HEK293 (cell line): ENCODE data around the gene DPM1.

ENCODE experiments used
- GFI1B ChIP-seq: fragments of 450-650 bp; formaldehyde crosslinking; IDR thresholded peaks from 2 replicates; pipeline ENCODE4 v1.5.1; 2016; ENCODE audit warnings: missing biosample characterization, missing genetic modification characterization
- MYNN ChIP-seq: fragments of 450-650 bp; formaldehyde crosslinking; IDR thresholded peaks from 2 replicates; pipeline ENCODE4 v1.5.1; 2016; ENCODE audit warnings: missing biosample characterization, missing genetic modification characterization, borderline replicate concordance
- RBAK ChIP-seq: fragments of 450-650 bp; formaldehyde crosslinking; IDR thresholded peaks from 2 replicates; pipeline ENCODE4 v1.5.1; 2016; ENCODE audit warnings: missing biosample characterization, missing genetic modification characterization
- SP3 ChIP-seq: fragments of 450-650 bp; formaldehyde crosslinking; IDR thresholded peaks from 2 replicates; pipeline ENCODE4 v1.5.1; 2016; ENCODE audit warnings: missing biosample characterization, missing genetic modification characterization
- ZBTB21 ChIP-seq: fragments of 450-650 bp; formaldehyde crosslinking; IDR thresholded peaks from 2 replicates; pipeline ENCODE4 v1.5.1; 2017; ENCODE audit warnings: missing biosample characterization, missing genetic modification characterization
- ZFP3 ChIP-seq: fragments of 450-650 bp; formaldehyde crosslinking; IDR thresholded peaks from 2 replicates; pipeline ENCODE4 v1.5.1; 2016; ENCODE audit warnings: low read depth, missing biosample characterization, missing genetic modification characterization
- ZNF133 ChIP-seq: fragments of 450-650 bp; formaldehyde crosslinking; IDR thresholded peaks from 2 replicates; pipeline ENCODE4 v1.5.1; 2016; ENCODE audit warnings: missing biosample characterization, missing genetic modification characterization
- ZNF138 ChIP-seq: fragments of 450-650 bp; formaldehyde crosslinking; IDR thresholded peaks from 2 replicates; pipeline ENCODE4 v1.5.1; 2016; ENCODE audit warnings: missing biosample characterization, missing genetic modification characterization, borderline replicate concordance
- ZNF140 ChIP-seq: fragments of 450-650 bp; formaldehyde crosslinking; IDR thresholded peaks from 2 replicates; pipeline ENCODE4 v1.5.1; 2016; ENCODE audit warnings: missing biosample characterization, missing genetic modification characterization
- ZNF16 ChIP-seq: fragments of 450-650 bp; formaldehyde crosslinking; IDR thresholded peaks from 2 replicates; pipeline ENCODE4 v1.5.1; 2016; ENCODE audit warnings: low read depth, missing biosample characterization, missing genetic modification characterization
- ZNF175 ChIP-seq: fragments of 450-650 bp; formaldehyde crosslinking; IDR thresholded peaks from 2 replicates; pipeline ENCODE4 v1.5.1; 2016; ENCODE audit warnings: missing biosample characterization, missing genetic modification characterization
- ZNF19 ChIP-seq: fragments of 450-650 bp; formaldehyde crosslinking; IDR thresholded peaks from 2 replicates; pipeline ENCODE4; 2016; ENCODE audit warnings: missing biosample characterization, missing genetic modification characterization, low read depth
- ZNF23 ChIP-seq: fragments of 450-650 bp; formaldehyde crosslinking; IDR thresholded peaks from 2 replicates; pipeline ENCODE4 v1.5.1; 2016; ENCODE audit warnings: missing biosample characterization, missing genetic modification characterization, borderline replicate concordance
- ZNF302 ChIP-seq: fragments of 450-650 bp; formaldehyde crosslinking; IDR thresholded peaks from 2 replicates; pipeline ENCODE4 v1.5.1; 2016; ENCODE audit warnings: missing biosample characterization, missing genetic modification characterization, low read depth
- ZNF48 ChIP-seq: fragments of 450-650 bp; formaldehyde crosslinking; IDR thresholded peaks from 2 replicates; pipeline ENCODE4 v1.5.1; 2016; ENCODE audit warnings: missing biosample characterization, missing genetic modification characterization
- ZNF501 ChIP-seq: fragments of 450-650 bp; formaldehyde crosslinking; IDR thresholded peaks from 2 replicates; pipeline ENCODE4 v1.5.1; 2016; ENCODE audit warnings: missing biosample characterization, missing genetic modification characterization
- ZNF529 ChIP-seq: fragments of 450-650 bp; formaldehyde crosslinking; IDR thresholded peaks from 2 replicates; pipeline ENCODE4 v1.5.1; 2017; ENCODE audit warnings: missing genetic modification characterization, missing biosample characterization; ENCODE audit not compliant: insufficient replicate concordance
- ZNF555 ChIP-seq: fragments of 450-650 bp; formaldehyde crosslinking; conservative IDR thresholded peaks from 2 replicates; pipeline ENCODE4 v1.5.1; 2017; ENCODE audit warnings: missing biosample characterization, mild to moderate bottlenecking, missing genetic modification characterization, inconsistent platforms
- ZNF623 ChIP-seq: fragments of 450-650 bp; formaldehyde crosslinking; IDR thresholded peaks from 2 replicates; pipeline ENCODE4 v1.5.1; 2016; ENCODE audit warnings: missing biosample characterization, missing genetic modification characterization
- ZNF664 ChIP-seq: fragments of 450-650 bp; formaldehyde crosslinking; IDR thresholded peaks from 2 replicates; pipeline ENCODE4 v1.5.1; 2016; ENCODE audit warnings: missing biosample characterization, missing genetic modification characterization
- ZNF677 ChIP-seq: fragments of 450-650 bp; IDR thresholded peaks from 2 replicates; pipeline ENCODE4 v1.5.0; 2018; ENCODE audit warnings: missing biosample characterization, mild to moderate bottlenecking, missing genetic modification characterization, moderate library complexity
- ZNF707 ChIP-seq: fragments of 450-650 bp; formaldehyde crosslinking; IDR thresholded peaks from 2 replicates; pipeline ENCODE4 v1.5.1; 2016; ENCODE audit warnings: missing biosample characterization, missing genetic modification characterization
- ZNF747 ChIP-seq: fragments of 450-650 bp; formaldehyde crosslinking; IDR thresholded peaks from 2 replicates; pipeline ENCODE4 v1.5.1; 2016; ENCODE audit warnings: missing biosample characterization, missing genetic modification characterization
- ZNF792 ChIP-seq: fragments of 450-650 bp; formaldehyde crosslinking; IDR thresholded peaks from 2 replicates; pipeline ENCODE4 v1.5.1; 2016; ENCODE audit warnings: missing biosample characterization, missing genetic modification characterization
- TF ChIP-seq, protein P1 (sequence below): fragments of 450-650 bp; formaldehyde crosslinking; IDR thresholded peaks from 2 replicates; pipeline ENCODE4 v1.5.1; 2016; ENCODE audit warnings: missing biosample characterization, missing genetic modification characterization
- TF ChIP-seq, protein P2 (sequence below): fragments of 450-650 bp; formaldehyde crosslinking; conservative IDR thresholded peaks from 2 replicates; pipeline ENCODE4 v1.5.1; 2016; ENCODE audit warnings: low read depth, missing biosample characterization, missing genetic modification characterization
- TF ChIP-seq, protein P3 (sequence below): sonication (generic); formaldehyde crosslinking; IDR thresholded peaks from 2 replicates; pipeline ENCODE4 v1.8.1; 2022; ENCODE audit warnings: mild to moderate bottlenecking, moderate library complexity, missing genetic modification reagents
- TF ChIP-seq, protein P4 (sequence below): fragments of 450-650 bp; formaldehyde crosslinking; IDR thresholded peaks from 2 replicates; pipeline ENCODE4 v1.5.1; 2017; ENCODE audit warnings: missing biosample characterization, mild to moderate bottlenecking, missing genetic modification characterization, moderate library complexity

The DPM1 gene

DNA sequence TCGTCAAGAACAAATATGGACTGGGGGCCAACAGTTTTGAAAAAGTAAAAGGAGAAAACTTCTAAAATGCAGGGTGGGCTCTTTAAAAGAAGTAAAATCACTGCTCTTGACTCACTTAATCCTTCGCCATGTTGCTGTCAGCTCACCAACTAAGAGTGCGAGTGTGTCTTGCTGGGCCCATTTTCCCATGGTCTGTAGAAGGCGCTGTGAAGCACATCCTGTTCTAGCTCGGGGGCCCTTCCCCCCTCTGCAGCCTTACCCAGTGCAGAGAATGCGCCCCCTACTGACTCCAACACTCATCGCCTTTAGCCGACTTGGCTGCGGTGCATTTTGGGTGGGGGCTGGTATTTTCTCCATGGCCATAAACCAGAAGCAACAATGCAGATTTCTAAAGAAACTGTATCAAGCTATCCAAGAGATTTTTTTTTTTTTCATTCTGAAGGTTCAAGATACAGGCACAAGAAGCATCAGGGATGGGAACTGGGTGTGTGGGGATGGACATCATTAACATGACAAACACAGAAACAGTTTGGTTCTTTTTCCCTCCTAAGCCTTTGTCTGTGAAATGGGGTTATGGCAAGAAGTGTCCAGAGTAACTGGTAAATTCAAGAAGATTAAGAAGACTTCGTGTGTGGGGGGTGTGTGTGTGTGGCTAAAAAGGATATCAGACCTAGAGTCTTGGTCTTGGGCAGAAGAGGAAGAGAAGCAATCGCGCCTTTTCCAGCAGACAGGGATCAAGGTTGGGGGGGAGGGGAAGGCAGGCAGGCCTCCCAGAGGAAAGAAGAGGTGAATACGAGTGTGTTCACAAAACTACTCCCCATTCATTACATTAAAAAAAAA lies 28.8 kb downstream of the DPM1 start (continued):
- TF ChIP-seq, protein P1, sequence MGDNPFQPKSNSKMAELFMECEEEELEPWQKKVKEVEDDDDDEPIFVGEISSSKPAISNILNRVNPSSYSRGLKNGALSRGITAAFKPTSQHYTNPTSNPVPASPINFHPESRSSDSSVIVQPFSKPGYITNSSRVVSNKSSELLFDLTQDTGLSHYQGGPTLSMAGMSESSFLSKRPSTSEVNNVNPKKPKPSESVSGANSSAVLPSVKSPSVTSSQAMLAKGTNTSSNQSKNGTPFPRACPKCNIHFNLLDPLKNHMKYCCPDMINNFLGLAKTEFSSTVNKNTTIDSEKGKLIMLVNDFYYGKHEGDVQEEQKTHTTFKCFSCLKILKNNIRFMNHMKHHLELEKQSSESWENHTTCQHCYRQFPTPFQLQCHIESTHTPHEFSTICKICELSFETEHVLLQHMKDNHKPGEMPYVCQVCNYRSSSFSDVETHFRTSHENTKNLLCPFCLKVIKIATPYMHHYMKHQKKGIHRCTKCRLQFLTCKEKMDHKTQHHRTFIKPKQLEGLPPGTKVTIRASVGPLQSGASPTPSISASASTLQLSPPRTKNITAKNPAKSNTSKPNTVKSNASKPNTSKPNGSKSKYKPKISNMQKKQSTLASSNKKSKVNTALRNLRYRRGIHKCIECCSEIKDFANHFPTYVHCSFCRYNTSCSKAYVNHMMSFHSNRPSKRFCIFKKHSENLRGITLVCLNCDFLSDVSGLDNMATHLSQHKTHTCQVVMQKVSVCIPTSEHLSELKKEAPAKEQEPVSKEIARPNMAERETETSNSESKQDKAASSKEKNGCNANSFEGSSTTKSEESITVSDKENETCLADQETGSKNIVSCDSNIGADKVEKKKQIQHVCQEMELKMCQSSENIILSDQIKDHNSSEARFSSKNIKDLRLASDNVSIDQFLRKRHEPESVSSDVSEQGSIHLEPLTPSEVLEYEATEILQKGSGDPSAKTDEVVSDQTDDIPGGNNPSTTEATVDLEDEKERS (tag by site-specific recombination) = peak; percentile 34; the same call in 1 of the 2 replicates
- TF ChIP-seq ZNF175 (tag by site-specific recombination) = no peak
- TF ChIP-seq ZNF23 = no peak
- TF ChIP-seq SP3 (tag by site-specific recombination) = peak; percentile 31; the same call in 1 of the 2 replicates
- TF ChIP-seq ZNF16 (tag by site-specific recombination) = no peak
- TF ChIP-seq RBAK (tag by site-specific recombination) = no peak
- TF ChIP-seq ZNF792 (tag by site-specific recombination) = no peak
- no peak for TF ChIP-seq ZNF747 (tag by site-specific recombination)
- no peak for TF ChIP-seq ZNF302
- TF ChIP-seq ZFP3 (tag by site-specific recombination) = no peak
- no peak for TF ChIP-seq ZNF138 (tag by site-specific recombination)
- TF ChIP-seq ZNF623 (tag by site-specific recombination) = 0 out of 2 replicates have a peak, but pooled peaks have one; percentile 14
- TF ChIP-seq, protein P2, sequence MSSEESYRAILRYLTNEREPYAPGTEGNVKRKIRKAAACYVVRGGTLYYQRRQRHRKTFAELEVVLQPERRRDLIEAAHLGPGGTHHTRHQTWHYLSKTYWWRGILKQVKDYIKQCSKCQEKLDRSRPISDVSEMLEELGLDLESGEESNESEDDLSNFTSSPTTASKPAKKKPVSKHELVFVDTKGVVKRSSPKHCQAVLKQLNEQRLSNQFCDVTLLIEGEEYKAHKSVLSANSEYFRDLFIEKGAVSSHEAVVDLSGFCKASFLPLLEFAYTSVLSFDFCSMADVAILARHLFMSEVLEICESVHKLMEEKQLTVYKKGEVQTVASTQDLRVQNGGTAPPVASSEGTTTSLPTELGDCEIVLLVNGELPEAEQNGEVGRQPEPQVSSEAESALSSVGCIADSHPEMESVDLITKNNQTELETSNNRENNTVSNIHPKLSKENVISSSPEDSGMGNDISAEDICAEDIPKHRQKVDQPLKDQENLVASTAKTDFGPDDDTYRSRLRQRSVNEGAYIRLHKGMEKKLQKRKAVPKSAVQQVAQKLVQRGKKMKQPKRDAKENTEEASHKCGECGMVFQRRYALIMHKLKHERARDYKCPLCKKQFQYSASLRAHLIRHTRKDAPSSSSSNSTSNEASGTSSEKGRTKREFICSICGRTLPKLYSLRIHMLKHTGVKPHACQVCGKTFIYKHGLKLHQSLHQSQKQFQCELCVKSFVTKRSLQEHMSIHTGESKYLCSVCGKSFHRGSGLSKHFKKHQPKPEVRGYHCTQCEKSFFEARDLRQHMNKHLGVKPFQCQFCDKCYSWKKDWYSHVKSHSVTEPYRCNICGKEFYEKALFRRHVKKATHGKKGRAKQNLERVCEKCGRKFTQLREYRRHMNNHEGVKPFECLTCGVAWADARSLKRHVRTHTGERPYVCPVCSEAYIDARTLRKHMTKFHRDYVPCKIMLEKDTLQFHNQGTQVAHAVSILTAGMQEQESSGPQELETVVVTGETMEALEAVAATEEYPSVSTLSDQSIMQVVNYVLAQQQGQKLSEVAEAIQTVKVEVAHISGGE (tag by site-specific recombination) = peak; percentile 15; the same call in 1 of the 2 replicates
- no peak for TF ChIP-seq ZNF529 (tag by site-specific recombination)
- TF ChIP-seq ZNF140 (tag by site-specific recombination) = no peak
- TF ChIP-seq ZNF555 (tag by site-specific recombination) = no peak
- TF ChIP-seq ZNF48 (tag by site-specific recombination) = no peak
- TF ChIP-seq MYNN (tag by site-specific recombination) = no peak
- TF ChIP-seq, protein P3, sequence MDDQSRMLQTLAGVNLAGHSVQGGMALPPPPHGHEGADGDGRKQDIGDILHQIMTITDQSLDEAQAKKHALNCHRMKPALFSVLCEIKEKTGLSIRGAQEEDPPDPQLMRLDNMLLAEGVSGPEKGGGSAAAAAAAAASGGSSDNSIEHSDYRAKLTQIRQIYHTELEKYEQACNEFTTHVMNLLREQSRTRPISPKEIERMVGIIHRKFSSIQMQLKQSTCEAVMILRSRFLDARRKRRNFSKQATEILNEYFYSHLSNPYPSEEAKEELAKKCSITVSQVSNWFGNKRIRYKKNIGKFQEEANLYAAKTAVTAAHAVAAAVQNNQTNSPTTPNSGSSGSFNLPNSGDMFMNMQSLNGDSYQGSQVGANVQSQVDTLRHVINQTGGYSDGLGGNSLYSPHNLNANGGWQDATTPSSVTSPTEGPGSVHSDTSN (CRISPR knock-in tag) = no peak
- TF ChIP-seq ZNF133 = no peak
- TF ChIP-seq GFI1B (tag by site-specific recombination) = peak; percentile 39
- TF ChIP-seq ZNF19 = no peak
- TF ChIP-seq ZBTB21 (tag by site-specific recombination) = no peak
- peak; percentile 56; the same call in 1 of the 2 replicates for TF ChIP-seq ZNF501 (tag by site-specific recombination)
- 0 out of 2 replicates have a peak, but pooled peaks have one; percentile 19 for TF ChIP-seq ZNF664
- TF ChIP-seq ZNF677 (tag by site-specific recombination) = no peak
- TF ChIP-seq, protein P4, sequence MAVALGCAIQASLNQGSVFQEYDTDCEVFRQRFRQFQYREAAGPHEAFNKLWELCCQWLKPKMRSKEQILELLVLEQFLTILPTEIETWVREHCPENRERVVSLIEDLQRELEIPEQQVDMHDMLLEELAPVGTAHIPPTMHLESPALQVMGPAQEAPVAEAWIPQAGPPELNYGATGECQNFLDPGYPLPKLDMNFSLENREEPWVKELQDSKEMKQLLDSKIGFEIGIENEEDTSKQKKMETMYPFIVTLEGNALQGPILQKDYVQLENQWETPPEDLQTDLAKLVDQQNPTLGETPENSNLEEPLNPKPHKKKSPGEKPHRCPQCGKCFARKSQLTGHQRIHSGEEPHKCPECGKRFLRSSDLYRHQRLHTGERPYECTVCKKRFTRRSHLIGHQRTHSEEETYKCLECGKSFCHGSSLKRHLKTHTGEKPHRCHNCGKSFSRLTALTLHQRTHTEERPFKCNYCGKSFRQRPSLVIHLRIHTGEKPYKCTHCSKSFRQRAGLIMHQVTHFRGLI (tag by site-specific recombination) = no peak; the same call in 1 of the 2 replicates
- TF ChIP-seq ZNF707 = no peak
